NCI-H526 treated with DMSO at 0.1 percent for 48 hours (cell line): ENCODE measurements around the gene ACAA1.
"Not testable (repeated sequence)": the region's sequence is repeated elsewhere in the genome, so short reads cannot be mapped to it uniquely, and the experiment has no call there.

Experiments used
- DNase-seq: peaks from one replicate; lab custom pipeline; 2025; lab: John Stamatoyannopoulos, UW

The ACAA1 gene

DNA sequence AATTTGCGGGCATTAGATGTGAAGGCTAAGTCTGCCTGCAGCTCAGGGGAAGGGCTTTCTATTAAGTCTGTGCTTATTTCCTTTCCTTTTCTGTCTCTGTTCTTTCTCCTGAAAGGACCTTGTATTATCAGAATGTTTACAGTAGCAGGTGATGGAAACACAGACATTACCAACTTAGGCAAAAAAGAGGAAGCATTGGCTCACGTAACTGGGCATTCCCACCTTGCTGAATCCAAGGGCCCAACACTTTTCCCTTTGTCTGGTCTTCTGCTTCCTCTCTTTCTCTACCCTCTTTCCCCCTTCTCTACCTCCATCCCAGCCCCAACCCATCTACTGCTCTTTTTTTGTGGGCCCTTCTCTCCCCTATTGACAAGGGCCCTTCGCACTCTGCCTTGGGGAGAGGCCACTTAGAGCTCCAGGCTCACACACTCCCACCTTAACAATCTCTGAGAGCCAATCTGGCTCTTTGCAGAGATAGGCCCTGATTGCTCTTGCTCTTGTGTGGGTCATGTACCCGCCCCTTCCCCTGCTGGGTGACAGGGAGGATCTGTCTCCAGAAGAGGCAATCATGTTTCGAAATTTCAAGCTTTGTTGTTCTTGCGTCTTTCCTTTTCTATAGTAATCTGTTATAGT is 35.0 kb downstream of the ACAA1 start:
- DNase-seq = no peak

DNA sequence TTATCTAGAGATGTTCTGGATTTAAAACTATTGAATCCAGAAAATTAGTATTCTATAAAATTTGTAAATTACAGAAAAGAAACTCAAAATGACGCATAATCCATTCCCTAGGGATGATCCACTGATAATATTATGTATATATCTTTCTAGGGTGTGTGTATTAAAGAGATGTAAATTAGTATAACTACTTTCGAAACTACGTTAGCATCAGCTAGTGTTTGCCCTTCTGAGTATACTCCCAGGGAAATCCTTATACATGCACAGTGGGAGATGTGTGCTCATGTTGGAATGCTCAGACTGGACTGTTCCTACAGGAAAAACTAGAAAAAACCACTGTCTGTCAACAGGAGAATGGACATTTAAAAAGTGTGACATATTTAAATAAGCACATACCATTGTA is 36.4 kb downstream of the ACAA1 start:
- DNase-seq = no peak

DNA sequence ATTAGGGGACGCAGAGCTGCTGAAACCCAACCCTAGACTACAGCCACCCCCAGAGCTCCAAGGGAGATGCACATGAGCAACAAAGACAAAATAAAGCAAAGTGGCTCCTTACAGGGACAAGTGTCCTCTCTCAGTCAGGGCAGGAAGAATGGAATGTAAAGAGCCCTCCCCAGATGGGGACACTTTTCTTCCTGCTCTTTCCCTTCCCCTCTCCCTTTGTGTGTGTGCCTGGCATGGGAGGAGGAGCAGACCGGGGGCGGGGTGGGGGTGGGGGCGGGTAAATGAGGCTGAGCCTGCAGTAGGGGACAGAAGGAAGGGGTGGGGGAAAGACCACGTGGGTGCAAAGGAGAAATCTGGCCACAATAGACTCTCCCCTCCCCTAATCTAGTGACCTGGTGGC is 37.4 kb downstream of the ACAA1 start:
- no peak for DNase-seq

DNA sequence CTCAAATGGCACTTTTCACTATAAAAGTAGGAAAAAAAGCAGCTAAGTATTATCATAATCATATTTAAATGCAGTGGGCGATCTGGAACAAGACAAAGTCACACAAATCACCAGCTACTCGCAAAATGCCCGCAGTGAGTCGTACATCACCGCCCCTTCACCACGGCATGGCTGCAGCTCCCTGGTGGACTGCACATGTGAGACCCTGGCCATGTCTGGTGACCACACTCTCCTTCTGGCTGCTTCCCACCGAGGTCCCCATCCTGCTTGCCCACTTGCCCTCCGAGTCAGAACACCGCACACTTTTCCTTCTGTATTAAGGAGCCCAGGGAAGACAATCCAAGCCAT is 38.6 kb downstream of the ACAA1 start:
- no peak for DNase-seq

DNA sequence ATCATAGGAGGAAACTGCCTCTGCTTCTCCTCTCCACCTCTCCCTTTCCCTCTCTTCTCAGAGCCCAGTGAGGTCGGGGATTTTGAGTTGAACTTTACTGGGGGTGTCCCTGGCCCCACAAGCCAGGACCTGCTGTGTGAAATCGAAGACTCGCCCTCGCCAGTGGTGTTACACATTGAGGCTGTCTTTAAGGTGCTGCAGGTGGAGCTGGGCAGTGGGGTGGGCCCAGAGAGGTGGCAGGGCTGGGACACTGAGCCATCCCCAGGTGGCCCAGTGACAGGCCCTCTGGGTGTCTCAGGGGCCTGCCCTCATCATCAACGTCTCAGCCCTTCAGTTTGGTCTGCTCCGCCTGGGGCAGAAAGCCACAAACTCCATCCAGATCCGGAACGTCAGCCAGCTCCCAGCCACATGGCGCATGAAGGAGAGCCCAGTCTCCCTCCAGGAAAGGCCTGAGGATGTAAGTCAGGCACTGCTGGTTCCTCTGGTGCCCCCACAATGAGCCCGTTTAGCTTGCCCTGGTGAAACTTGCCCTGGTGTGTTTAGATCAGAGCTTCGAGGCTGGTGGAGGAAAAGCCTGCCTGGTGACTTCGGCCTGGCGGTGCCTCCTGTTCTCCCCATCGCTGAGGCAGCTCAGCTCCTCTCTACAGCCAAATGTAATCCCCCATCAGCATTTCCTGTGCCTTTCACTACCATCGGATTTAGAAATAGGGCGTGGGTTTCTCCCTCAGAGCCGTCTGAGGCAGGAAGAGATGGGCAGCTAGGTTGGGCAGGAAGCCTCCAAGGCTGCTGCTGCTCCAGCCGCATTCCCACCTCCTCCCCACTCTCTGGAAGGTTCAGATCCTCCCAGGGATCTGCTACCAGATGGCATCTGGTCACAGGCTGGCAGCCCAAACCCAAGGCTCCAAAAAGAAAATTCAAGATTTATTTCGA is 39.2 kb downstream of the ACAA1 start:
- no peak for DNase-seq

DNA sequence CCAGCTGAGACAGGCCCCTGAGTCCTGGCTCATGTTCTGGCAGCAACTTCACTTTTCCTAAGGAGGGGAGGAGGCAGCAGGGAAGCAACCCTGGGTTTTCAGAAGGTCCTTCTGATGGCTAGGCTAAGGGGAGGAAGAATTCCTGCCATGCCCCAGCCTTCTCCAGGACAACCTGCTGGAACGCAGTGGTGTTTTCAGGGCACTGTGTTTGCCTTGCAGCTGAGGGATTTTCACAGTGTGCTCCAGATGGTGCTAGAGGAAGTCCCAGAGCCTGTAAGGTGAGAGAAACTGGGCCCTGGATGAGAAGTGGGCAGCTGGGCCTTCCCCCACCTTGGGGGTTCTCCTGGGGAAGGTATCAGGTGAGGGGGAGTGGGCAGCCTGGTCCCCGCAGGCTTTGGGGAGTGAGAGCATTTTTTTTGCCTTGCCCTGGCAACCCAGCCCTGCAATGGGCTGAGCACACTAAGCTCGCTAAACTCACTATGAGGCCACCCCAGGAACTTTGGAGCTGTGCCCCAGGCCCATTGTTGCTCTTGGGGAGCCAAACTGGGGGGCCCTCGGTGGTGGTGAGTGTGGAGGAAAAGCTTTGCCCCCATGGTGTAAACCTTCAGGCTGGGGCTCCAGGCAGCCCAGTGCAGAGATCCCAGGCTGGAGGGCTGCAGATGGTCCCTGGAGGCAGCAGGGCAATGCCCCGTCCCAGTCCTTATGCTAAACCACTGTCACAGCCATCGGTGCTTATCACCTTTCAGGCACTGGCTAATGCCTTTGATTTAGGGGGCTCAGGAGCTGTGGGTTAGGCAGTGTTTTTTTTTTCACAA is 41.1 kb downstream of the ACAA1 start:
- DNase-seq = no peak

DNA sequence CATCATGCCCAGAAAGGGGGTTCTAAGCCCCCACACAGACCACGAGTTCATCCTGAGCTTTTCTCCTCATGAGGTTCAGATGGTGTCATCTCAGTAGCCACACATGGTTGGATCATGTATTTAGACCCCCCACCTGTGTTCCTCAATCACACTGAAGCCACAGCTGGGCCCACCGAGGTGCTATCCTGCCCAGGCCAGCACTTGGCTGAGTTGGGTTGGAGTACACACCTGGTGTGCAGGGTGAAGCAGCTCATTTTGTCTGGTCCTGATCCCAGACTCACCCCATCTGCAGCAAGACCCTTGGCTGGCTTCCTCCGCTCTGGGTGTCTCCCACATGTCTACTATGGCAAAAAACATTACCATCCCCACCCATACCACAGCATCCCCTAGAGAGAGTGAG is 41.9 kb downstream of the ACAA1 start:
- DNase-seq = no peak

DNA sequence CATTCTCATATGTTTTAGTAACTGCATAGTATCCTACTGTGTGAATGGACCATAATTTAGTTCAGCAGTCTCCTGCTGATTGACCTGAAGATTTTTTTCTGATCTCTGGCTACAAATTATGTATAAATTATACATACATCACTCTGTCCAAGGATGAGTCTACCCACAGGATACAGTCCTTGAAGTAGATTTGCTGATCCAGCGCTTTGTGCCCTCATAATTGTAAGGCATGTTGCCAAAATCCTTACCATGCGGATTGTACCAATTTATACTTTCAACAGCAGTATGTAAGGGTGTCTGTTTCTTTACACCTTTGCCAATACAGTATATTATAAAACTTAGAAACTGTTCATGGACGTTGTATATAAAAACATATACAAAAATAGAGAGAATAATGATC is 46.5 kb downstream of the ACAA1 start:
- no peak for DNase-seq

DNA sequence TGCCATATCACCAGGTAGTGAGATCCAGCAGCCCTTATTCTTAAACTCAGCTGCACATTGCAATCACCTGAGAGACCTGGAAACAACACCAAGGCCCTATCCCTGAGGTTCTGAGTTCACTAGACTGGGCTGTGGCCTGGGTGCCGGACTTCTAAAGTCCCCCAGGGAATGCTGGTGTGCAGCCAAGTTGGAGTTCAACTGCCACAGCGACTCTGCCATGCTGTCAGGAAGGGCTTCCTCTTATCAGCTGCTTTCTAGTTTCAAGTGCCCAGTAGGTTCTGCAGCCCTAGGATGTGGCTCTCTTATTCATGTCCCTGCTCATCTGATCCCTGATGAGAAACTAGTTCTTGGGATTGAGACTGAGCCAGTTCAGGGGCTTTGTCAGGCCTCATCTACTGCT is 47.8 kb downstream of the ACAA1 start:
- no peak for DNase-seq

DNA sequence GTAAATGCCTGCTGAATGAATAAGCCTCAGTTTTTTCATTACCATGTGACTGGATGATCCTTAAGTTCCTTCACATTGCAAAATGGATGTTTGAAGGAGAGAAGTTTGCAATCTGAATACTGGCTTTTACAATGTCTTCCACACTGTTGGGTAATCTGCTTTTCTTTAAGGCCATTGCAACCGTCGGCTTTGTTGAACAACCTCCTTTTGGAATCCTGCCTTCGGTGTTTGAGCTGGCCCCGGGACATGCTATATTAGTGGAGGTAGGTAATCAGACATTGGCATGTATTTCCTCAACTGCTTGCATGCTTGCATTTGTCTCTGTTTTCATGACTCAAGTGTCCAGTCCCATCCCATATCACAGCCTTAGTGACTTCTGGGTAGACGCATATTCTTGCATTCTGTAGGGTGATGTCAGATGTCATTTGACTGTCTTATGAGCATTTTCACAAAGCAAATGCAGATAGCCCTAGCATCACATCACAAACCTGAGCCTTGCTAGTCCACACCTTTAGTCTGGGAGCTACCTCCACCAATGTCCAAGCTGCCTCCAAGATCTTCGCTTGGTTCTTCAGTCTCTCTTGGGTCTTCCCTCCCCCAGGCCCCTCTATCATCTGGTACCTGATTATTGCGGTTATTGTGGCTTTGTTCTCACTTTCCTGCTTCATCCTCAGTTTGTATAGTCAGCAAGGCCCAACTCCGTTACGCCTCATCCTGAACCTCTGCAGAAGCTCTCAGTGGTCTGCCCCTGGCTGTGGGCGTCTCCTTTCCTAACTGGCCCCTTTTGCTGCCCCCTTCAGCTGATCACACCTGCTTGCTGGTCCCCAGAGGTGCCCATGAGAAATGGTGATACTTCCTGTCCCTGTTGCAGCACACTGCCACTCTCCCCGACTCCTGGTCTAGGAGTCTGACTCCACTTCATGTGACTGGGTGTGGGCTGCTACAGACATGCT is 48.5 kb downstream of the ACAA1 start:
- no peak for DNase-seq

DNA sequence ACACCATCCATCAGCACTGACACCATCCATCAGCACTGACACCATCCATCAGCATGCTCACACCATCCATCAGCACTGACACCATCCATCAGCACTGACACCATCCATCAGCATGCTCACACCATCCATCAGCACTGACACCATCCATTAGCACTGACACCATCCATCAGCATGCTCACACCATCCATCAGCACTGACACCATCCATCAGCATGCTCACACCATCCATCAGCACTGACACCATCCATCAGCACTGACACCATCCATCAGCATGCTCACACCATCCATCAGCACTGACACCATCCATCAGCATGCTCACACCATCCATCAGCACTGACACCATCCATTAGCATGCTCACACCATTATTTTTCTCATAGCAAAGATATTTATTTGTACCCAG is 49.6 kb downstream of the ACAA1 start:
- DNase-seq = not testable (repeated sequence)

DNA sequence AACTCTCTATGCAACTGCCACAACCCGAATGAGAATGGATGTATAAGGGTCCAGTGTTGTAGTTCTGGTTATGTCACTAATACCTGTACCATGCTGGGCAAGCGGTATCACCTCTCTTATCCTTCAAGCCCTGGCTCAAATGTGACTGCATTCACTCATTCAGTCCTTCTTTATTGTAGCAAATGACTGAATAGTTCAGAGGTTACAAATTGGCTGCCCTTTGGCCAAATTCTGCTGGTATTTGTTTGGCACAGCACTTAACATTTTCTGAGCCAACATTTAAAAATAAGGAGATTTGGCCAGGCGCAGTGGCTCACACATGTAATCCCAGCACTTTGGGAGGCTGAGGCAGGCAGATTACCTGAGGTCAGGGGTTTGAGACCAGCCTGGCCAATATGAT is 50.4 kb downstream of the ACAA1 start:
- DNase-seq = no peak

DNA sequence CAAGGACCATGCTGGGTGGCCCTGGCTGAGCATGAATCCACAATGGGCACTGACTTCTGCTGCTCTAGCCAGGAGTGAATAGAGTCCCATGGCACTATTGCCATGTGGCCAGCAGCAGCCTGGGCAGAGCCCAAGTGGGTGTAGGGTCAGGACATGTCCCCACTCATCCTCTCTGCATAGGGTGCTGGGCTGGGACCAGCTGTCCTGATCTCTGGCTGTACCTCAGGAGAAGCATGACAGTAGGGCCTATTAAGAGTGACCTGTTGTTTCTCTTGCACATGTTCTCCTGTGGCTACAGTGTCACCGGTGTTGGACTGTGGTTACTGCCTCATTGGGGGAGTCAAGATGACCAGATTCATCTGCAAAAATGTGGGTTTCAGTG is 51.0 kb downstream of the ACAA1 start:
- DNase-seq = no peak

DNA sequence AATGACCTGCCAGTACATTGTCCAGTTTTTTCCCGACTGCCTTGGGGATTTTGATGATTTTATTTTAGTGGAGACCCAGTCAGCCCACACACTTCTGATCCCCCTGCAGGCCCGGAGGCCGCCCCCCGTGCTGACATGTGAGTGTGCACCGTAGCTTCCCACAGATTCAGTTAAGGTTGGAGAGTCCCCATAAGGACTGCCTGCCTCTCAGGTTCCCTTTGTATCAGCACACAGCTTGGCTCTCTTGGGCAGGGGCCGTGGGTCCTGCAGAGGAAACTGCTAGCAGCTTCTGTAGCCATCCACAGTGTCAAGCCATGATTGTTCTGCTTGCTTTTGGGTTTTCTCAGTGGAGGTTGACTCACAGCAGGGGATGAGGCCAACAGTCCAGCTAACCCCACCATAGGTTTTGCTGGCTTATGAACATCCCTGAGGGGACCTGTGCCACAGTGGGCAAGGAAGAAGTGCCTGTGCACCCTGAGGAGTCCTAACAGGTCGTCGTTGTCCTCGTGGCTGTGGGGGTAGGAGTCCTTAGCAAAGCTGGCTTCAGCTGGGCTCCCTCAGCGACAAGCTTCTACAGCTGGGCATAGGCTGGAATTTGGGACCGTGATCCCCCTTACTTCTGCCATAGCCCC is 51.5 kb downstream of the ACAA1 start:
- no peak for DNase-seq

DNA sequence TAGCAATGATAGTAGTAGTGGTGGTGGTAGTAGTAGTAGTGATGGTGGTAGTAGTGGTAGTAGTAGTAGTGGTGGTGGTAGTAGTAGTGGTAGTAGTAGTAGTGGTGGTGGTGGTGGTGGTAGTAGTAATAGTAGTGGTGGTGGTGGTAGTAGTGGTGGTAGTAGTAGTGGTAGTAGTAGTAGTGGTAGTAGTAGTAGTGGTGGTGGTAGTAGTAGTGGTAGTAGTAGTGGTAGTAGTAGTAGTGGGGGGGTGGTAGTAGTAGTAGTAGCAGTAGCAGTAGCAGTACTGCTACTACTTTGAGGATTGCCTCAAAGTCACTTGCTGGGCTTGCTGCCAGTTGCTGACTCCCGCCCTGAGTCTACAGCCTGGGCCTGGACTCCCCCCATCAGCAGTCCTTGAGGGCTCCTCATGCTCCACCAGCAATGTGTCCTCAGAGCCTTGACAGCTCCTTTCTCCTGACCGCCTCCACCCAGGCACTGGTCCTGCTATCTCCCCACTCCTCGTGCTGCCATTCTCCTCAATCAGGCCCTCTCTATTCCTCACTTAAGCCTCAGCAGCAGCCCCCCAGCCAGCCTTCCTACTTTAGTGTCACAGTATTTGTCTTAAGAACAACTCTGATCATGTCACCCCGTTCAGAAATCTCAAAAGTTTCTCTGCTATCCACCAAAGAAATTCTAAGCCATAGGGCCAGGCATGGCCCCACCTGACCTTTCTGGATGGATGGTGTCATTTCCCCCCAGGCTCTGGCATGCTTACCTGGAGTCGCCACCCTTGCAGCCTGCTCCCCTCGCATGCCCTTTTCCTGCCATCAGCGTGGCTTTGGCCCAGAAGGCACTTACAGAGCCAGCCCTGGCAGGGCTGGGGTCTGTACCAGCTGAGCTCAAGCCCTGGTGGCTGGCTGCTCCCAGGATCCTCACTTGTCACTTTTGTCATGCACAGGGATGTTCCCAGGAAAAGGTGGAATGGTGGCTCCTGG is 52.3 kb downstream of the ACAA1 start:
- no peak for DNase-seq

DNA sequence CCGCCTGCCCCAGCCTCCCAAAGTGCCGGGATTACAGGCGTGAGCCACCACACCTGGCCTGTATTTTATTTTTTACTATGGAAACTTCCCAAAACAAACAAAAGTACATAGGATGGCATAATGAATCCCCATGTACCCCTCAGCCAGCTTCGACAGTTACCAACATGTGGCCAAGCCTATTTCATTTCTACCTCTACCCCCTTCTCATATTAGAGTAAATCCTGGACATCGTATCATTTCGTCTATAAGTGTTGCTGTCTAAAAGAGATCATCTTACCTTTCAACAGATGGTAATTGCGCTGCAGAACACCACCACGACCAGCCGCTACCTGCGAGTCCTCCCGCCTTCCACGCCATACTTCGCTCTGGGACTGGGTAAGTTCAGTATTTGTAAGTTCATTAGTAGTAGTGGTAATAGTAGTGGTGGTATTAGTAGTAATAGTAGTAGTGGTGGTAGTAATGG is 53.0 kb downstream of the ACAA1 start:
- no peak for DNase-seq

DNA sequence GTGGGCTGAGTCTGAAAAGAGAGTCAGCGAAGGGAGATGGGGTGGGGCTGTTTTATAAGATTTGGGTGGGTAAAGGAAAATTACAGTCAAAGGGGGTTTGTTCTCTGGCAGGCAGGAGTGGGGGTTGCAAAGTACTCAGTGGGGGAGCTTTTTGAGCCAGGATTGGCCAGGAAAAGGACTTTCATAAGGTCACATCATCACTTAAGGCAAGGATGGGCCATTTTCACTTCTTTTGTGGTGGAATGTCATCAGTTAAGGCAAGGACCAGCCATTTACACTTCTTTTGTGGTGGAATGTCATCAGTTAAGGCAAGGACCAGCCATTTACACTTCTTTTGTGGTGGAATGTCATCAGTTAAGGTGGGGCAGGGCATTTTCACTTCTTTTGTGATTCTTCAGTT is 53.7 kb downstream of the ACAA1 start:
- not testable (repeated sequence) for DNase-seq

DNA sequence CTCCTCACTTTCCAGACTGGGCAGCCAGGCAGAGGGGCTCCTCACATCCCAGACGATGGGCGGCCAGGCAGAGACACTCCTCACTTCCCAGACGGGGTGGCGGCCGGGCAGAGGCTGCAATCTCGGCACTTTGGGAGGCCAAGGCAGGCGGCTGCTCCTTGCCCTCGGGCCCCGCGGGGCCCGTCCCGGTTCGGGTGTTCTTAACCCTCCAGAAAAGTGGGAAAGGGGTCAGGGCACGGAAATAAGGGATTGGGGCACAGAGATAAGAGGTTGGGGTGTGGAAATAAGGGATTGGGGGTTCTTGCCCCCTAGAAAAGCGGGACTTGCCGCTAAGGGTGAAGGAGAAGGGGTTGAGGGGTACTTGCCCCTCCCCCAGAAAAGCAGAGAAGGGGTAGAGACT is 54.6 kb downstream of the ACAA1 start:
- not testable (repeated sequence) for DNase-seq

DNA sequence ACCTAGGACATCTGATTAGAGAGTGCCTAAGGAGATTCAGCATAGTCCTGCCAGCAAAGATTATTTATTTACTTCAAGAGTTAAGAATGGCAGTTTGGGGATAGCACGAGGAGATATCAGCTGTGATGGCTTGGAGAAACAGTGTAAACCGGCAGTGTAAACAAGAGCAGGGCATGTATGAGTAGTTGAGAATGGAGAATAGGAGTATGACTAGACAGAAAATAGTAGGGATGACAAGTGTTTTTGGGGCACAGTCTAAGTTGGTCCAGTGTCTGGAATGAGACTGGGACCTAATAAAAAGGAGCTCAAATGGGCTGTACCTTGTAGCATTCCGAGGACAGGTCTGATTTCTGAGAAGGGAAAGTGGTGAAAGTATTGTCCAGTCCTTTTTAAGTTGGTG is 59.9 kb downstream of the ACAA1 start:
- DNase-seq = not testable (repeated sequence)
